H9 (cell line): ENCODE measurements around the gene NUDT9. TPM values are rescaled to one million over a fixed set of nuclear protein-coding genes. Genes with fewer than 3 reads are reported as not detected.

Source experiments
- DNase-seq: peaks from one replicate; pipeline ENCODE4 v3.0.0-alpha.2; 2017
- H2AFZ ChIP-seq: one replicate; pipeline ENCODE4 v1.6.1; 2013; ENCODE audit warnings: mild to moderate bottlenecking, low read length, control low read depth, moderate library complexity
- H2AK5ac ChIP-seq: 2 replicates; pipeline ENCODE4 v1.6.1; 2013; ENCODE audit warnings: low read length, control low read depth, mixed read lengths; ENCODE audit not compliant: insufficient read length
- H2BK120ac ChIP-seq: one replicate; pipeline ENCODE4 v1.6.1; 2013; ENCODE audit warnings: low read depth, mild to moderate bottlenecking, low read length, control low read depth, inconsistent platforms; ENCODE audit not compliant: poor library complexity, severe bottlenecking
- H2BK12ac ChIP-seq: 2 replicates; pipeline ENCODE4 v1.6.1; 2013; ENCODE audit warnings: low read length, control low read depth, mixed read lengths, low read depth; ENCODE audit not compliant: insufficient read length
- H2BK15ac ChIP-seq: 2 replicates; pipeline ENCODE4 v1.6.1; 2013; ENCODE audit warnings: low read depth, low read length, control low read depth
- H2BK20ac ChIP-seq: one replicate; pipeline ENCODE4 v1.6.1; 2013; ENCODE audit warnings: low read depth, mild to moderate bottlenecking, low read length, control low read depth, inconsistent platforms; ENCODE audit not compliant: poor library complexity, severe bottlenecking
- H2BK5ac ChIP-seq: 2 replicates; pipeline ENCODE4 v1.6.1; 2013; ENCODE audit warnings: low read length, control low read depth, mixed read lengths; ENCODE audit not compliant: insufficient read length
- H3K14ac ChIP-seq: 2 replicates; pipeline ENCODE4 v1.6.1; 2013; ENCODE audit warnings: low read length, control low read depth; ENCODE audit not compliant: insufficient read depth
- H3K18ac ChIP-seq: 2 replicates; pipeline ENCODE4 v1.6.1; 2013; ENCODE audit warnings: low read depth, mild to moderate bottlenecking, mixed read lengths, low read length, control low read depth; ENCODE audit not compliant: insufficient read length
- H3K23ac ChIP-seq: 2 replicates; pipeline ENCODE4 v1.6.1; 2013; ENCODE audit warnings: low read length, control low read depth, mixed read lengths, low read depth; ENCODE audit not compliant: insufficient read length
- H3K23me2 ChIP-seq: 2 replicates; pipeline ENCODE4 v1.6.1; 2013; ENCODE audit warnings: low read depth, mild to moderate bottlenecking, mixed read lengths, low read length, control low read depth; ENCODE audit not compliant: insufficient read length, poor library complexity, severe bottlenecking
- H3K27ac ChIP-seq: 2 replicates; pipeline ENCODE4 v1.5.1; 2013; ENCODE audit warnings: low read length, control low read depth, mixed read lengths, low read depth; ENCODE audit not compliant: insufficient read length
- H3K27me3 ChIP-seq: 2 replicates; pipeline ENCODE4 v1.6.1; 2013; ENCODE audit warnings: low read length, control low read depth, inconsistent platforms; ENCODE audit not compliant: insufficient read depth
- H3K4ac ChIP-seq: 2 replicates; pipeline ENCODE4 v1.6.1; 2013; ENCODE audit warnings: low read depth, mild to moderate bottlenecking, control low read depth, inconsistent platforms, low read length, moderate library complexity
- H3K4me1 ChIP-seq: 2 replicates; pipeline ENCODE4 v1.6.1; 2013; ENCODE audit warnings: low read length, control low read depth, inconsistent platforms; ENCODE audit not compliant: insufficient read depth
- H3K4me2 ChIP-seq: 2 replicates; pipeline ENCODE4 v1.6.1; 2013; ENCODE audit warnings: low read length, control low read depth, mixed read lengths; ENCODE audit not compliant: insufficient read length, insufficient read depth
- H3K56ac ChIP-seq: 2 replicates; pipeline ENCODE4 v1.6.1; 2013; ENCODE audit warnings: low read depth, mild to moderate bottlenecking, mixed read lengths, low read length, control low read depth; ENCODE audit not compliant: insufficient read length
- H3K79me1 ChIP-seq: 2 replicates; pipeline ENCODE4 v1.6.1; 2013; ENCODE audit warnings: low read depth, mild to moderate bottlenecking, moderate library complexity, low read length, control low read depth, inconsistent platforms; ENCODE audit not compliant: insufficient read depth, poor library complexity, severe bottlenecking
- H3K79me2 ChIP-seq: 2 replicates; pipeline ENCODE4 v1.6.1; 2013; ENCODE audit warnings: low read length, control low read depth, inconsistent platforms; ENCODE audit not compliant: insufficient read depth
- H3K9ac ChIP-seq: 2 replicates; pipeline ENCODE4 v1.6.1; 2013; ENCODE audit warnings: low read length, control low read depth, mixed read lengths; ENCODE audit not compliant: insufficient read length; ENCODE audit errors: extremely low read depth
- H3K9me3 ChIP-seq: one replicate; pipeline ENCODE4 v1.6.1; 2013; ENCODE audit warnings: low read depth, low read length, inconsistent platforms; ENCODE audit not compliant: control insufficient read depth
- H3T11ph ChIP-seq: one replicate; pipeline ENCODE4 v1.6.1; 2013; ENCODE audit warnings: mild to moderate bottlenecking, low read length, control low read depth, inconsistent platforms
- H4K20me1 ChIP-seq: one replicate; pipeline ENCODE4 v1.6.1; 2013; ENCODE audit not compliant: control insufficient read depth, insufficient read length, insufficient read depth
- H4K5ac ChIP-seq: 2 replicates; pipeline ENCODE4 v1.6.1; 2013; ENCODE audit warnings: low read depth, mild to moderate bottlenecking, mixed read lengths, low read length, control low read depth; ENCODE audit not compliant: insufficient read length
- H4K8ac ChIP-seq: replicated peaks from 2 replicates; pipeline ENCODE4 v1.6.1; 2013; ENCODE audit warnings: low read length, control low read depth, mixed read lengths, low read depth; ENCODE audit not compliant: insufficient read length
- H4K91ac ChIP-seq: 2 replicates; pipeline ENCODE4 v1.6.1; 2013; ENCODE audit warnings: low read depth, mild to moderate bottlenecking, moderate library complexity, mixed read lengths, low read length, control low read depth; ENCODE audit not compliant: insufficient read length
- H3K27ac Mint-ChIP-seq, 3 experiments: 2 replicates in 2 of 3; 3 replicates in 1 of 3; pipeline ENCODE4 v1.8.0; 2020 to 2021; ENCODE audit warnings: mixed read lengths in 3 of 3, mild to moderate bottlenecking in 1 of 3, moderate library complexity in 1 of 3
- H3K27me3 Mint-ChIP-seq: 2 replicates; pipeline ENCODE4 v1.8.0; 2021; ENCODE audit warnings: low read depth, mild to moderate bottlenecking, moderate library complexity, mixed read lengths
- H3K36me3 Mint-ChIP-seq, 3 experiments: 2 replicates in 2 of 3; 3 replicates in 1 of 3; pipeline ENCODE4 v1.8.0; 2020 to 2021; ENCODE audit warnings: low read depth in 3 of 3, mixed read lengths in 3 of 3; ENCODE audit not compliant: insufficient read depth in 1 of 3
- H3K4me1 Mint-ChIP-seq, 2 experiments: 2 replicates each; pipeline ENCODE4 v1.8.0; 2020; ENCODE audit warnings: mixed read lengths in 2 of 2
- H3K4me3 Mint-ChIP-seq, 2 experiments: 2 replicates in 1 of 2; 3 replicates in 1 of 2; pipeline ENCODE4 v1.8.0; 2020 to 2021; ENCODE audit warnings: mild to moderate bottlenecking in 2 of 2, mixed read lengths in 2 of 2, moderate library complexity in 1 of 2
- H3K9me3 Mint-ChIP-seq, 2 experiments: 2 replicates in 1 of 2; 3 replicates in 1 of 2; pipeline ENCODE4 v1.8.0; 2020; ENCODE audit warnings: mild to moderate bottlenecking in 2 of 2, mixed read lengths in 2 of 2, moderate library complexity in 1 of 2
- CTCF ChIP-seq: fragments of 200-600 bp; sonication (generic); conservative IDR thresholded peaks from 3 replicates; pipeline ENCODE4 v1.8.0; 2021; ENCODE audit warnings: antibody characterized with exemption, mild to moderate bottlenecking
- total RNA-seq: library from RNA; stranded (reverse); gene quantifications from 2 replicates; pipeline ENCODE4 v1.2.1, GENCODE V29; 2021

NUDT9 gene
- total RNA-seq, 1 experiment from 2014 or later: 28.5 TPM

- no peak overlapping the region for H2AFZ ChIP-seq
- H2BK20ac ChIP-seq: no peak overlapping the region
- DNase-seq: no peak
- no peak overlapping the region for H3K23ac ChIP-seq
- TF ChIP-seq CTCF: no peak
- peaks cover 11 to 14% of the 10 kb centered on the region in 2 experiments for H3K4me1 Mint-ChIP-seq
- H3K14ac ChIP-seq: no peak overlapping the region
- H3K9ac ChIP-seq: no peak overlapping the region
- H3K79me2 ChIP-seq: no peaks in the 10 kb centered on the region
- H3K27me3 ChIP-seq: no peaks in the 10 kb centered on the region
- H3K27ac ChIP-seq: no peak overlapping the region
- H4K20me1 ChIP-seq: no peaks in the 10 kb centered on the region
- H3K36me3 Mint-ChIP-seq: peaks cover 11 to 21% (median 17%) of the 10 kb centered on the region in 3 experiments
- no peaks in the 10 kb centered on the region for H3K79me1 ChIP-seq
- no peaks in the 10 kb centered on the region; a peak in 1 of 5 replicates for H3K9me3 Mint-ChIP-seq
- no peak overlapping the region for H2AK5ac ChIP-seq
- H3K23me2 ChIP-seq: no peaks in the 10 kb centered on the region
- H2BK12ac ChIP-seq: no peak overlapping the region
- H3K18ac ChIP-seq: no peak overlapping the region
- H3K27ac Mint-ChIP-seq: no peak overlapping the region
- no peak overlapping the region for H2BK120ac ChIP-seq
- H3K4me1 ChIP-seq: no peaks in the 10 kb centered on the region; the same call in 1 of the 2 replicates
- H4K8ac ChIP-seq: no peak overlapping the region
- no peak overlapping the region for H3K4ac ChIP-seq
- no peak overlapping the region for H4K91ac ChIP-seq
- no peak overlapping the region for H4K5ac ChIP-seq
- H3T11ph ChIP-seq: no peak overlapping the region
- H3K4me2 ChIP-seq: no peak overlapping the region
- no peak overlapping the region for H2BK5ac ChIP-seq
- no peak overlapping the region for H2BK15ac ChIP-seq
- no peaks in the 10 kb centered on the region for H3K27me3 Mint-ChIP-seq
- no peak overlapping the region for H3K56ac ChIP-seq
- H3K4me3 Mint-ChIP-seq: no peak overlapping the region
- H3K9me3 ChIP-seq: no peaks in the 10 kb centered on the region
Measured at GRCh38 chr4:87461281-87461700, 38.9 kb downstream of the NUDT9 start.
